Psoas muscle (tissue), 8 donors: ENCODE results near the gene GALNTL6. TPM values are rescaled to one million over a fixed set of nuclear protein-coding genes. Genes with fewer than 3 reads are reported as not detected.
A peak's percentile ranks its signal among the peaks of the same experiment; 100 is the strongest.

ENCODE experiments used
- ATAC-seq, 4 donors: fragments of 200-7000 bp; cut with Tn5 transposase; one replicate each; pipeline ENCODE4 v1.9.1; 2020; ENCODE audit warnings: moderate library complexity in 3 of 4, mild to moderate bottlenecking in 2 of 4
- DNase-seq, 2 donors: peaks; one replicate each; pipeline ENCODE4 v3.0.0-alpha.2; 2020
- H3K27ac ChIP-seq: fragments of 200-600 bp; one replicate; pipeline ENCODE4 v1.8.0; 2022
- H3K27me3 ChIP-seq, 3 donors: fragments of 200-600 bp in 1 of 3; one replicate each; pipeline versions ENCODE4 v1.6.1 to v1.8.0; 2013 to 2022; ENCODE audit warnings: low read length in 2 of 3, mild to moderate bottlenecking in 2 of 3, moderate library complexity in 1 of 3; ENCODE audit not compliant: insufficient read depth in 3 of 3
- H3K36me3 ChIP-seq, 2 donors: fragments of 200-600 bp in 1 of 2; one replicate each; pipeline versions ENCODE4 v1.6.1 to v1.8.0; 2013 to 2022; ENCODE audit warnings: low read depth in 1 of 2, mild to moderate bottlenecking in 1 of 2, moderate library complexity in 1 of 2; ENCODE audit not compliant: insufficient read depth in 1 of 2
- H3K4me1 ChIP-seq: fragments of 200-600 bp; one replicate; pipeline ENCODE4 v1.8.0; 2022
- H3K4me3 ChIP-seq: fragments of 200-600 bp; one replicate; pipeline ENCODE4 v1.8.0; 2022; ENCODE audit warnings: mild to moderate bottlenecking
- H3K9me3 ChIP-seq: fragments of 200-600 bp; one replicate; pipeline ENCODE4 v1.8.0; 2022
- WGBS, 3 donors: extraction: QIAGEN DNeasy Blood & Tissue Kit; methylation state at CpG; one replicate each; pipeline versions ENCODE4 v1.1.6 to v1.1.7; 2013; 5-methylcytosine and 5-hydroxymethylcytosine counted together
- intact Hi-C, 2 donors: fragments of 100-400 bp; cut with DNase I; formaldehyde crosslinking; loops; one replicate each; pipeline versions ENCODE4 v1.11.0 to v1.14.2; 2022
- polyA plus RNA-seq, 3 donors: library from polyadenylated mRNA; stranded (reverse); fragments of 200-250 nt; gene quantifications; one replicate each; pipeline ENCODE4 v1.2.3, GENCODE V29; 2013
- total RNA-seq, 4 donors: library from RNA; stranded (reverse); fragmentation: NEBNext Ultra II Directional in 2 of 4; extraction: Animal tissue kit (Norgen Biotek cat#: 25700) in 2 of 4; gene quantifications; one replicate each; pipeline versions ENCODE4 v1.2.1 to v1.2.4, GENCODE V29; 2021 to 2023
- TF ChIP-seq, protein P1 (sequence below): fragments of 200-600 bp; IDR thresholded peaks from one replicate; pipeline ENCODE4 v1.8.0; 2022; ENCODE audit warnings: antibody characterized with exemption
- donor health status: healthy with polysubstance abuse.
- donor health status: DM: no; HTN: no; CAD: no; lungs with moderate emphysema.
- donor health status: Bipolar disorder and iron deficiency.
- donor health status: healthy.
- donor health status: DM: yes; HTN: yes; CAD: no.
- donor health status: DM: no; HTN: no; CAD: no.
- donor health status: DM: no; HTN: no; CAD: no.
- donor health status: DM: yes; HTN: yes; CAD: no.

The GALNTL6 gene
- total and polyA plus RNA-seq, 7 donors = 0.01 to 0.91 (median 0.21) TPM; not detected in 3

DNA sequence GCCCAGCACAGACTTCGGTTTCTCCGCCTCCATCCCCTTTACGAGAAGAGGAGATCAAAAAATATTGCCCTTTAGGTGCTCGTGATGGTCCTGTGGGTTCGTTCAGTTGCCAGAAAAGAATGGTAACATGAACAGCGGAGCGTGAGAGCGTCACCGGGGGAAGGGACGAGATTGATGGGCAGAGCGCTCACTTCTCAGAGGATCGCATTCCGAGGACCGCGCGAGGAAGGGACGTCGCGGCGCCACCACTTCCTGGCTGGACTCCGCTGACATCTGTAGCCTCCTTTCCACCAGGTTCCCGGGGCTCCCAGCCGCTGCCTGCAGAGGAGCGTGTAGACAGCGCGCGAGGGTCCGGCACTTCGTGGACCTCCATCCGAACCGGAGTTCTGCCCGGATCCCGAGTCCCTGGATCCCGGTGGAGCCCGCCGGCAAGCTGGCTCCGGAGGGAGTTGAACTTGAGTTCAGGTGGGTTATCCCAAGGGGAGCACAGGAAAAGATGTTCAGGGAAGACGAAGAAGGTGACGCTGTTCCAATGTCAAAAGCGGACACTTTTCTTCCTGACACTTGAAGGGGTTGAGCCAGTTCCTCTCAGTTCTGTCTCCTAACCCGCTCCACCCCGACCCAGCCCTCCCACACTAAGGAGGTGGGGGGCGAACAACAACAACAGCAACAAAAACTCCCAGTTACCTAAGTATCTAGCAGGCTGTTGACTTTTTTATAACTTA is 484 bp downstream of the GALNTL6 start:
- Histone ChIP-seq H3K27ac (no peak overlapping the region), H3K4me1 (no peaks in the 10 kb centered on the region), H3K4me3 (peak overlapping the region; percentile 53), H3K36me3 (no peaks in the 10 kb centered on the region), H3K27me3 (peaks cover 3 to 33% (median 5%) of the 10 kb centered on the region in 3 donors), H3K9me3 (no peaks in the 10 kb centered on the region)
- ATAC-seq (peak in 1 of 4 donors; percentile 37), DNase-seq (peak in 1 of 2 donors; percentile 11)
- intact Hi-C loops = no loop called here
- WGBS, 3 donors = 2 to 3% (median 2%) methylated on average over 43 of the region's 43 CpGs
- TF ChIP-seq, protein P1, sequence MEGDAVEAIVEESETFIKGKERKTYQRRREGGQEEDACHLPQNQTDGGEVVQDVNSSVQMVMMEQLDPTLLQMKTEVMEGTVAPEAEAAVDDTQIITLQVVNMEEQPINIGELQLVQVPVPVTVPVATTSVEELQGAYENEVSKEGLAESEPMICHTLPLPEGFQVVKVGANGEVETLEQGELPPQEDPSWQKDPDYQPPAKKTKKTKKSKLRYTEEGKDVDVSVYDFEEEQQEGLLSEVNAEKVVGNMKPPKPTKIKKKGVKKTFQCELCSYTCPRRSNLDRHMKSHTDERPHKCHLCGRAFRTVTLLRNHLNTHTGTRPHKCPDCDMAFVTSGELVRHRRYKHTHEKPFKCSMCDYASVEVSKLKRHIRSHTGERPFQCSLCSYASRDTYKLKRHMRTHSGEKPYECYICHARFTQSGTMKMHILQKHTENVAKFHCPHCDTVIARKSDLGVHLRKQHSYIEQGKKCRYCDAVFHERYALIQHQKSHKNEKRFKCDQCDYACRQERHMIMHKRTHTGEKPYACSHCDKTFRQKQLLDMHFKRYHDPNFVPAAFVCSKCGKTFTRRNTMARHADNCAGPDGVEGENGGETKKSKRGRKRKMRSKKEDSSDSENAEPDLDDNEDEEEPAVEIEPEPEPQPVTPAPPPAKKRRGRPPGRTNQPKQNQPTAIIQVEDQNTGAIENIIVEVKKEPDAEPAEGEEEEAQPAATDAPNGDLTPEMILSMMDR = no peak

DNA sequence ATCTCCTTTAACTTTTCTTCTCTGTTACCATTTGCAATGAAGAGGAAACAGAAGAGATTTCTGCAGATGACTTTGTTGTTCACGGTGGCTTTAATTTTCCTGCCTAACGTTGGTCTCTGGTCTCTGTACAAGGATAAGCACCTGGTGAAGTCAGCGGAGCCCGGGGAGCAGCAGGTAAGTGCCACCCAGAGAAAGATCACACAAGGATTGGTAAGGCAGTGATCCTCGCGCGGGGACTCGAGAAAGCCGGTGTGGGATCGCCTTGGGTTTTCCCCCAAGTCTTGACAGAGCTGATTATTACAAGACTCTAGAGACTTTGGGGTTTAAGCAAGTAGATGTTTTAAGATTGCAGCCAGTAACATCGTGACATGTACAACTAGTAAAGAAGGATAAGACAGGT is 1.3 kb downstream of the GALNTL6 start:
- H3K4me3 ChIP-seq = no peak overlapping the region
- H3K27ac ChIP-seq = no peak overlapping the region
- intact Hi-C loops = no loop called here
- no peaks in the 10 kb centered on the region for H3K4me1 ChIP-seq
- DNase-seq = no peak
- H3K36me3 ChIP-seq = no peaks in the 10 kb centered on the region
- H3K9me3 ChIP-seq = no peaks in the 10 kb centered on the region
- no peak for ATAC-seq
- WGBS, 3 donors = 47 to 60% (median 54%) methylated on average over 11 of the region's 11 CpGs
- H3K27me3 ChIP-seq = peaks cover 3 to 33% (median 5%) of the 10 kb centered on the region in 3 donors
- TF ChIP-seq, protein P1 = no peak

DNA sequence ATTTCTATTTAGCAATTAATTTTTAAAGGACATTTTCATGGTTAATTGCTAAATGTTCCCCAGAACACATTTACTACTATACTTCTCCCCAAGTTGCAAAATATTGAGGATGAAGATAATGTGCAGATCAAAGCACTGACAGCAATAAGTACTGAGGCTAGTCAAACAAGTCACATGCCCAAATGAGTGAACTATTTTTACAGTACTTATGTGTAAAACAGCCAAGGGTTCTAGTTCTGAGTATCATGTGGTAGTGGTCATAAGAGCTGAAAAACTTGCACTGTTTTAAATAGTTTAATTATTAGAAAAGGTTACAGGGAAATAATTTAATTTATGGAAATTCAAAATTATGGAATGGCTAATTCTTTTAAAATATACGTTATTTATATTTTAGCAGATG is 3.8 kb downstream of the GALNTL6 start:
- intact Hi-C loops = no loop called here
- TF ChIP-seq, protein P1 = no peak
- H3K4me3 ChIP-seq = no peak overlapping the region
- no peak for ATAC-seq
- H3K4me1 ChIP-seq = no peaks in the 10 kb centered on the region
- no peak overlapping the region for H3K27ac ChIP-seq
- H3K27me3 ChIP-seq = peaks cover 0 to 30% (median 5%) of the 10 kb centered on the region in 3 donors
- no peaks in the 10 kb centered on the region for H3K9me3 ChIP-seq
- 83 to 89% (median 85%) methylated on average over 1 of the region's 1 CpG for WGBS, 3 donors
- no peak for DNase-seq
- H3K36me3 ChIP-seq = no peaks in the 10 kb centered on the region

DNA sequence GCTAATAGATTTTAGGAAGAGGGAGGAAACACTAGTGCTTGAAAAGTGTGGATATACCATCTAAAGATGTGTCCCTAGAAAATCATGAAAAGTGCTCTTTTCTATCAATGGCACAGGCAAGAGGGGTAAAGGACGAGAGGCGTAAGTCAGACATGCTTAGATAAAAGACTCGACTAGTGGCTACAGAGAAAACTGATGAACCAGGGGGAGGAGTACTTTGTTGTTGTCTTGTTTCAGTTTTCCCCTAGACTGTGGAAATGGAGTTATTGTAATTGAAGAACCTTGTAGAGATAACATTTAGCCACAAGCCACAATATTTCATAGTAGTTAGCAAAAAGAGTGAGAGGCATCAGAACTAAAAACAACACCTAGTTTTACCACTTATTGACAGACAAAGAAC is 21.4 kb downstream of the GALNTL6 start:
- 33 to 44% (median 41%) methylated on average over 3 of the region's 3 CpGs for WGBS, 3 donors
- ATAC-seq = no peak

More for the DNA sequence above, 21.4 kb downstream of the GALNTL6 start:
- TF ChIP-seq, protein P1 = no peak
- H3K4me3 ChIP-seq = no peak overlapping the region
- no peaks in the 10 kb centered on the region for H3K9me3 ChIP-seq
- H3K27ac ChIP-seq = no peak overlapping the region
- H3K27me3 ChIP-seq = no peaks in the 10 kb centered on the region
- H3K4me1 ChIP-seq = no peaks in the 10 kb centered on the region
- DNase-seq = no peak
- intact Hi-C loops = no loop called here
- no peaks in the 10 kb centered on the region for H3K36me3 ChIP-seq
